ENCODE data around the gene CMTM2. TPM values are rescaled to one million over a fixed set of nuclear protein-coding genes. Genes with fewer than 3 reads are reported as not detected.
"Not testable (repeated sequence)": the region's sequence is repeated elsewhere in the genome, so short reads cannot be mapped to it uniquely, and the experiment has no call there.

CMTM2 gene
- total RNA-seq, 2 experiments from 2014 or later, result 0.36 to 0.45 TPM

GRCh38 chr16:66611911-66612310 lies 32.6 kb downstream of the CMTM2 start:
- intact Hi-C loops (cut with micrococcal nuclease), result not testable (repeated sequence)
- H3K36me3 Mint-ChIP-seq, result peaks cover 27% of the 10 kb centered on the region

DNA sequence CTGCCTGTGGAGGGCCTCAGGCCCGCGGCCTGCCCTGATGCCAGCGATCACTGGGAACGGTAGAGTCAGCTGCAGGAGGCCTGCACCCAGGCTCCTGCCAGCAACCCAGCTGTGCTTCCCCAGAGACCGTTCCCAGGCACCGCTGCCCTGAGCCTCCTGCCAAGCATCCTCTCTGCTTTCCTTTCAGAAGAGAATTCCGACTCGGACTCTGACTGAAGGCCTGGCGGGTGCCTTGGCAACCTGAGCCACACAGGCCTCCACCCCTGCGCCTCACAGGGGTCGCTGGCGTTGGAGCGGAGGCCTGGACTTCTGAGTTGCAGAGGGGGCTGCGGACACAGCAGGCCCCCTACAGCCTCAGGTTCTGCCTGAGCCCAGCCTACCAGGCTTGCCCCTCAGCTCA lies 33.2 kb downstream of the CMTM2 start:
- peaks cover 27% of the 10 kb centered on the region for H3K36me3 Mint-ChIP-seq
- H3K4me3 Mint-ChIP-seq, result no peak overlapping the region
- H3K27me3 Mint-ChIP-seq, result no peaks in the 10 kb centered on the region
- intact Hi-C loops (cut with micrococcal nuclease), result no loop called here
- DNase-seq, result no peak
- H3K4me1 Mint-ChIP-seq (ENCODE audit: low read depth), result peaks cover 17% of the 10 kb centered on the region
- ChIA-PET POLR2A (no interaction called here), CTCF (interaction anchor here (0.7 to 1.3 kb wide), 3 partner anchors 39 to 256 kb away, joined by 4 to 5 read pairs (median 4); no protein-coding TSS in a partner anchor)
- H3K27ac Mint-ChIP-seq, result no peak overlapping the region
- H3K9me3 Mint-ChIP-seq, result no peaks in the 10 kb centered on the region

More at GRCh38 chr16:66611911-66612310, 32.6 kb downstream of the CMTM2 start:
- H3K27ac Mint-ChIP-seq, DNase-seq, H3K27me3 Mint-ChIP-seq, POLR2A ChIA-PET, H3K4me3 Mint-ChIP-seq, H3K9me3 Mint-ChIP-seq: not testable (repeated sequence)
- H3K4me1 Mint-ChIP-seq (ENCODE audit: low read depth), result peaks cover 22% of the 10 kb centered on the region
- CTCF ChIA-PET, result interaction anchor here (0.6 to 1.3 kb wide), 4 partner anchors 39 to 256 kb away, joined by 3 to 5 read pairs (median 4); no protein-coding TSS in a partner anchor

DNA sequence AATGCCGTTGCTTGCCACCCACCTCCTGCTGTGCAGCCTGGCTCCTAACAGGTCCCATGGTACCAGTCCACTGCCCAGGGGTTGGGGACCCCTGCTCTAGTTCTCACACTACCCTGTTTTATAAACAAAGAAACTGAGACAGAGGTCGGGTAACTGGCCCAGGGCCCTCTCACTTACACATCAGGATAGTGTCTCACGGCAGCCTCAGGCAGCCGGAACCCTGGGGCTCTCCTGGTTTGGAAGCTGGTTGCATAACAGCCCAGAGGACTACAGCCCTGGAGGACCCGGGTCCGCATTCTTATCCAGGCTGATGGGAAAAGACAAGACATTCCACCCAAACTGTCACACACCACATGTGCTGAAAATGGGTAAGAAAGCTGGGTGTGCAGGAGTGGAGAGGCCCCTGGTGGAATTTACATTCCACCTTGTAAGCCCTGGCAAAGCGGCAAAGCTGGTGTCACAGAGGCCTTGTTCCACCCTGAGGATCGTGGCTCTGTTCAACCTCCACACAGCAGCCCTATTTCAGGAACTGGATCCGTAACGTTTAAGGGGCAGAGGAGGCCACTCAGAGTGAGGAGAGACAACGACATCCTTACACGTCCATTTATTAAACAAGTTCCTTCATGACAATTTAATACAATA lies 35.0 kb downstream of the CMTM2 start:
- Mint-ChIP-seq H3K4me1 (ENCODE audit: low read depth) (peaks cover 4% of the 10 kb centered on the region), H3K27ac (no peak overlapping the region), H3K36me3 (peaks cover 27% of the 10 kb centered on the region), H3K9me3 (no peaks in the 10 kb centered on the region), H3K4me3 (no peak overlapping the region), H3K27me3 (no peaks in the 10 kb centered on the region)
- intact Hi-C loops (cut with micrococcal nuclease), result no loop called here
- CTCF ChIA-PET, result interaction anchor here (1.1 to 1.2 kb wide), 2 partner anchors 10 to 37 kb away, joined by 3 to 5 read pairs; partner anchors contain the start of gene CMTM3
- POLR2A ChIA-PET, result no interaction called here
- no peak for DNase-seq

DNA sequence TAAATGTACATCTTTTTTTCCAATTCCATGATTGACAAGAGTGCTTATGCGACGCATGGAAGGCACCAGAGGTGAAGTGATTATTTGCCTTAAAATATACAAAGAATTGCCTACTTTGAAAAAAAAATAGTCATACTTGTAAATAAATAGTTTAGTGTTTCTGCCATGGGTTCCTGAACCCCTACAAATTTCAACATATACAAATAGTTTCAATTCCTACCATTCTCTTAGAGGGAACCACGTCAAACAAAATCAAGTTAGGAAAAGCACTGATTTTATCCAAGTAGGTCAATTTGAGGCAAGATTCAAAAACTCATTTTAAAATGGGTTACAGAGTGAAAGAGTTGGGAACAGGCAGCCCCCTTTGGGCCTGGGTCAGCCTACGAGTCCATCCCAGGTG lies 36.9 kb downstream of the CMTM2 start:
- Mint-ChIP-seq H3K9me3 (no peaks in the 10 kb centered on the region), H3K4me3 (no peak overlapping the region), H3K4me1 (ENCODE audit: low read depth) (peaks cover 2% of the 10 kb centered on the region), H3K36me3 (peaks cover 11% of the 10 kb centered on the region), H3K27me3 (no peaks in the 10 kb centered on the region), H3K27ac (no peak overlapping the region)
- no peak for DNase-seq
- intact Hi-C loops (cut with micrococcal nuclease), result no loop called here
- POLR2A ChIA-PET, result no interaction called here
- CTCF ChIA-PET, result interaction anchor here (3.0 kb wide), 1 partner anchor 8 kb away, joined by 15 read pairs; no protein-coding TSS in a partner anchor

DNA sequence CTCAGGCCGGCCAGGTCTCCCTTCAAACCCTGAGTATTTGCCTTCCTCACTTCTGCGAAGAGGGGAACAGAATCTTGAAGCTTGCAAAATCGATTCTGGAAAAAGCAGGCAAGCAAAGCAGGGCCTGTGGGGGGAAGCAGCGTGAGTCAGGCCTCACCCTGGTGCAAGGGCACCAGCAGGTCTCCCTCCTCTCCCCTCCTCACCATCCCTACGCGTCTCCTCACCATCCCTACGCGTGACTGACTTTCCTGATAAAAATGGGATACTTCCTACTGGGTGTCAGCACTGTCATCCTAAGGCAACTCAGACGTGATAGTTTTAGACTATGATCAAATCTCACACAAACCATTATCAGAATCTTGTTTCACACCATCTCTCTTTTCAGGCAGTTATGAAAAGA lies 37.3 kb downstream of the CMTM2 start:
- no peak for DNase-seq
- Mint-ChIP-seq H3K4me1 (ENCODE audit: low read depth) (peaks cover 2% of the 10 kb centered on the region), H3K36me3 (peaks cover 8% of the 10 kb centered on the region), H3K9me3 (no peaks in the 10 kb centered on the region), H3K27ac (no peak overlapping the region), H3K4me3 (no peak overlapping the region), H3K27me3 (no peaks in the 10 kb centered on the region)
- CTCF ChIA-PET, result interaction anchor here (3.0 kb wide), 1 partner anchor 8 kb away, joined by 15 read pairs; no protein-coding TSS in a partner anchor
- intact Hi-C loops (cut with micrococcal nuclease), result no loop called here
- POLR2A ChIA-PET, result no interaction called here

- DNase-seq, result no peak
- H3K36me3 Mint-ChIP-seq, result peaks cover 7% of the 10 kb centered on the region
- peaks cover 2% of the 10 kb centered on the region for H3K4me1 Mint-ChIP-seq (ENCODE audit: low read depth)
- no peaks in the 10 kb centered on the region for H3K27me3 Mint-ChIP-seq
- intact Hi-C loops (cut with micrococcal nuclease), result no loop called here
- POLR2A ChIA-PET, result no interaction called here
- no peak overlapping the region for H3K4me3 Mint-ChIP-seq
- no peaks in the 10 kb centered on the region for H3K9me3 Mint-ChIP-seq
- CTCF ChIA-PET, result interaction anchor here (1.5 to 3.0 kb wide), 2 partner anchors 9 to 13 kb away, joined by 4 to 15 read pairs; no protein-coding TSS in a partner anchor
- H3K27ac Mint-ChIP-seq, result no peak overlapping the region
Observed at GRCh38 chr16:66617010-66617434, 37.8 kb downstream of the CMTM2 start.

- Mint-ChIP-seq H3K4me1 (ENCODE audit: low read depth) (peaks cover 2% of the 10 kb centered on the region), H3K27ac (no peak overlapping the region), H3K27me3 (no peaks in the 10 kb centered on the region), H3K36me3 (peaks cover 4% of the 10 kb centered on the region), H3K4me3 (no peak overlapping the region), H3K9me3 (no peaks in the 10 kb centered on the region)
- no peak for DNase-seq
- ChIA-PET CTCF (interaction anchor here (1.5 to 3.0 kb wide), 3 partner anchors 9 to 33 kb away, joined by 4 to 15 read pairs (median 7); no protein-coding TSS in a partner anchor), POLR2A (no interaction called here)
- intact Hi-C loops (cut with micrococcal nuclease), result no loop called here
Observed at GRCh38 chr16:66617728-66618127, 38.5 kb downstream of the CMTM2 start.

- intact Hi-C loops (cut with micrococcal nuclease), result no loop called here
- no peak for DNase-seq
- Mint-ChIP-seq H3K4me1 (ENCODE audit: low read depth) (peaks cover 2% of the 10 kb centered on the region), H3K9me3 (no peaks in the 10 kb centered on the region), H3K36me3 (no peaks in the 10 kb centered on the region), H3K27me3 (no peaks in the 10 kb centered on the region), H3K27ac (no peak overlapping the region), H3K4me3 (no peak overlapping the region)
- POLR2A ChIA-PET, result no interaction called here
- CTCF ChIA-PET, result interaction anchor here (1.9 to 3.0 kb wide), 2 partner anchors 11 to 32 kb away, joined by 7 to 15 read pairs; no protein-coding TSS in a partner anchor
Observed at GRCh38 chr16:66618588-66619375, 39.5 kb downstream of the CMTM2 start.

GRCh38 chr16:66619534-66620428 lies 40.5 kb downstream of the CMTM2 start:
- H3K27ac Mint-ChIP-seq, result no peak overlapping the region
- no peaks in the 10 kb centered on the region for H3K36me3 Mint-ChIP-seq

DNA sequence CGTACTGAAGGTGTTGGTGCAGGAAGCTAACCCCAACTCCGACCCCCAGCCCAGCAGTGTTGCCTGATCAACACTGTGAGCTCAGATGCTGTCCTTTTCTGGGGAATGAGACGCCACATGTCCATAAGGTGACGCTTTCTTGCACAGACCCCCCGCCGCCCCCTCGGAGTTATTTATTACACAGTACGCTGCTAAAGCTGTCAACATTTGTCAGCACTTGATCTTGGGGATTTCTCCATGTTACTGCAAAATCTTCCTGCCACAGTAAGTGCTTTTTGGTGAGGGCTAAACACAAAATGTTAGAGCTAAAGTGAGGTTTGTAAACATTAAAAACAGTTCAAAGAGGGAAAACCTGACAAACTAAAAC lies 41.1 kb downstream of the CMTM2 start:
- no peak for DNase-seq
- H3K27me3 Mint-ChIP-seq, result no peaks in the 10 kb centered on the region
- CTCF ChIA-PET, result interaction anchor here (0.6 to 1.0 kb wide), 2 partner anchors 12 to 31 kb away, joined by 3 to 4 read pairs; no protein-coding TSS in a partner anchor
- H3K9me3 Mint-ChIP-seq, result no peaks in the 10 kb centered on the region
- H3K27ac Mint-ChIP-seq, result no peak overlapping the region
- H3K4me1 Mint-ChIP-seq (ENCODE audit: low read depth), result peaks cover 2% of the 10 kb centered on the region
- POLR2A ChIA-PET, result no interaction called here
- no peaks in the 10 kb centered on the region for H3K36me3 Mint-ChIP-seq
- intact Hi-C loops (cut with micrococcal nuclease), result no loop called here
- H3K4me3 Mint-ChIP-seq, result no peak overlapping the region

More at GRCh38 chr16:66619534-66620428, 40.5 kb downstream of the CMTM2 start:
- POLR2A ChIA-PET, result no interaction called here
- intact Hi-C loops (cut with micrococcal nuclease), result no loop called here
- Mint-ChIP-seq H3K4me1 (ENCODE audit: low read depth) (peaks cover 2% of the 10 kb centered on the region), H3K27me3 (no peaks in the 10 kb centered on the region), H3K9me3 (no peaks in the 10 kb centered on the region), H3K4me3 (no peak overlapping the region)
- CTCF ChIA-PET, result interaction anchor here (0.6 to 1.0 kb wide), 2 partner anchors 11 to 31 kb away, joined by 3 to 4 read pairs; no protein-coding TSS in a partner anchor
- no peak for DNase-seq

DNA sequence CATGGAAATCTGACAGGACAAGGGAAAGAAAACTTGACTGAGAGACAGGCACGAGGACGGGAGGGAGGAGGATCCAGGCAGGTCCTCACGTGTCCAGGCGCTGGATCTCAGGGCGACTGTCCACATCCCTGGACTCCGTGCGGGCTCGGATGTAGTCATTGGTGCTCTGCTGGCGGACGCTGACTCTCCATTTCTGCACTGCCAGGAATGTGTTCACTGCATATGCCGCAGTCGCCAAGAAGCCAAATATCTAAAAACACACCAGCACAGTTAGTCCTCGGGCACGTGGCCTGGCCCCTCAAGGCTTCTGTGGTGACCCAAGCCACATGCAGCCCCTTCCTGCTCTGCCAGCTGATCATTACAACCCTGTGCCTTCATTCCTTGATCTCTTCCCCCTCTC lies 42.7 kb downstream of the CMTM2 start:
- H3K4me1 Mint-ChIP-seq (ENCODE audit: low read depth), result peaks cover 2% of the 10 kb centered on the region
- no peaks in the 10 kb centered on the region for H3K9me3 Mint-ChIP-seq
- no peaks in the 10 kb centered on the region for H3K36me3 Mint-ChIP-seq
- H3K27ac Mint-ChIP-seq, result no peak overlapping the region
- ChIA-PET CTCF (no interaction called here), POLR2A (no interaction called here)
- H3K4me3 Mint-ChIP-seq, result no peak overlapping the region
- intact Hi-C loops (cut with micrococcal nuclease), result no loop called here
- DNase-seq, result no peak
- no peaks in the 10 kb centered on the region for H3K27me3 Mint-ChIP-seq

GRCh38 chr16:66622863-66623262 lies 43.6 kb downstream of the CMTM2 start:
- intact Hi-C loops (cut with micrococcal nuclease), result no loop called here
- CTCF ChIA-PET, result no interaction called here
- Mint-ChIP-seq H3K4me1 (ENCODE audit: low read depth) (peaks cover 2% of the 10 kb centered on the region), H3K27ac (no peak overlapping the region), H3K27me3 (no peaks in the 10 kb centered on the region), H3K36me3 (no peaks in the 10 kb centered on the region), H3K9me3 (no peaks in the 10 kb centered on the region), H3K4me3 (no peak overlapping the region)
- DNase-seq, result no peak
- POLR2A ChIA-PET, result no interaction called here
